ENCODE measurements around the gene OVOL2.

The OVOL2 gene

GRCh38 chr20:17985388-17986018 is 72.2 kb downstream of the OVOL2 start:
- H4K20me1 ChIP-seq (ENCODE audit: control insufficient read depth, insufficient read depth, low read depth, low read length) = 0 out of 2 replicates have a peak, but pooled peaks cover 4% of the 10 kb centered on the region
- no peaks in the 10 kb centered on the region for H3K9me3 ChIP-seq (ENCODE audit: control insufficient read depth, insufficient read depth, low read length)
- no peak overlapping the region for H3K4me2 ChIP-seq (ENCODE audit: low read length)
- H3K27ac ChIP-seq (ENCODE audit: low read depth, low read length) = no peak overlapping the region
- H3K79me2 ChIP-seq (ENCODE audit: control insufficient read depth, low read length) = peaks cover 61% of the 10 kb centered on the region
- no peaks in the 10 kb centered on the region for H3K27me3 ChIP-seq (ENCODE audit: control insufficient read depth, low read length)
- no peak for TF ChIP-seq CTCF (IDR thresholded peaks at IDR 0.05; ENCODE audit: low read depth, low read length, poor library complexity, severe bottlenecking)
- TF ChIP-seq EZH2phosphoT487 (IDR thresholded peaks at IDR 0.05; ENCODE audit: borderline replicate concordance, low read length) = no peak
- H3K4me3 ChIP-seq (ENCODE audit: low read length) = no peak overlapping the region
- peaks cover 76% of the 10 kb centered on the region for H3K36me3 ChIP-seq (ENCODE audit: control insufficient read depth, low read length)
- no peaks in the 10 kb centered on the region for H3F3A ChIP-seq (ENCODE audit: control insufficient read depth, insufficient read depth)
- peaks cover 3% of the 10 kb centered on the region; the same call in 1 of the 2 replicates for H3K4me1 ChIP-seq (ENCODE audit: control insufficient read depth, low read length)
- no peaks in the 10 kb centered on the region for H3K9me2 ChIP-seq (replicated peaks; ENCODE audit: control insufficient read depth, low read length)

- Histone ChIP-seq H3K4me2 (ENCODE audit: low read length) (no peak overlapping the region), H3K27ac (ENCODE audit: low read depth, low read length) (no peak overlapping the region), H3K9me2 (replicated peaks; ENCODE audit: control insufficient read depth, low read length) (no peaks in the 10 kb centered on the region), H3K4me3 (ENCODE audit: low read length) (no peak overlapping the region), H3K36me3 (ENCODE audit: control insufficient read depth, low read length) (peaks cover 78% of the 10 kb centered on the region), H3K4me1 (ENCODE audit: control insufficient read depth, low read length) (peaks cover 23% of the 10 kb centered on the region), H3K9me3 (ENCODE audit: control insufficient read depth, insufficient read depth, low read length) (no peaks in the 10 kb centered on the region), H3K27me3 (ENCODE audit: control insufficient read depth, low read length) (no peaks in the 10 kb centered on the region), H4K20me1 (ENCODE audit: control insufficient read depth, insufficient read depth, low read depth, low read length) (no peaks in the 10 kb centered on the region), H3F3A (ENCODE audit: control insufficient read depth, insufficient read depth) (peaks cover 19% of the 10 kb centered on the region), H3K79me2 (ENCODE audit: control insufficient read depth, low read length) (peaks cover 82% of the 10 kb centered on the region)
- TF ChIP-seq EZH2phosphoT487 (IDR thresholded peaks at IDR 0.05; ENCODE audit: borderline replicate concordance, low read length) (no peak), CTCF (IDR thresholded peaks at IDR 0.05; ENCODE audit: low read depth, low read length, poor library complexity, severe bottlenecking) (no peak)
Observed at GRCh38 chr20:17976305-17976704, 81.4 kb downstream of the OVOL2 start.

Measured in DOHH2 (cell line).